Left lung (tissue), 10 donors: Measurements from ENCODE around the gene TPCN2. TPM values are rescaled to one million over a fixed set of nuclear protein-coding genes. Genes with fewer than 3 reads are reported as not detected.

Source experiments
- ATAC-seq: fragments of 200-7000 bp; cut with Tn5 transposase; one replicate; pipeline ENCODE4 v1.9.1; 2020; ENCODE audit warnings: moderate library complexity
- DNase-seq, 4 donors: peaks; one replicate each; pipeline ENCODE4 v3.0.0-alpha.2; 2013 to 2020
- H3K27ac ChIP-seq, 2 donors: fragments of 200-600 bp; sonication (generic) in 1 of 2; one replicate each; pipeline versions ENCODE4 v1.5.0 to v1.8.0; 2020 to 2021
- H3K27me3 ChIP-seq, 2 donors: fragments of 200-600 bp; sonication (generic) in 1 of 2; one replicate each; pipeline versions ENCODE4 v1.5.0 to v1.8.0; 2020 to 2021
- H3K36me3 ChIP-seq, 2 donors: fragments of 200-600 bp; sonication (generic) in 1 of 2; one replicate each; pipeline versions ENCODE4 v1.5.0 to v1.8.0; 2020 to 2021
- H3K4me1 ChIP-seq, 2 donors: fragments of 200-600 bp; one replicate each; pipeline ENCODE4 v1.8.0; 2021
- H3K4me3 ChIP-seq, 2 donors: fragments of 200-600 bp; sonication (generic) in 1 of 2; one replicate each; pipeline versions ENCODE4 v1.5.0 to v1.8.0; 2020 to 2021; ENCODE audit warnings: mild to moderate bottlenecking in 1 of 2
- H3K9me3 ChIP-seq, 2 donors: fragments of 200-600 bp; sonication (generic) in 1 of 2; one replicate each; pipeline versions ENCODE4 v1.5.0 to v1.8.0; 2020 to 2021
- intact Hi-C, 2 donors: fragments of 100-400 bp; cut with DNase I; formaldehyde crosslinking; loops; one replicate each; pipeline versions ENCODE4 v1.11.2 to v1.14.2; 2022
- polyA plus RNA-seq, 6 donors: library from polyadenylated mRNA; unstranded; fragments of 120-200 nt; gene quantifications; one replicate each; pipeline ENCODE4 v1.2.1, GENCODE V29; 2013; ENCODE audit not compliant: insufficient read length in 6 of 6
- total RNA-seq, 2 donors: library from RNA; stranded (reverse); fragmentation: NEBNext Ultra II Directional; extraction: Animal tissue kit (Norgen Biotek cat#: 25700); gene quantifications; one replicate each; pipeline ENCODE4 v1.2.1, GENCODE V29; 2021
- TF ChIP-seq, protein P1 (sequence below), 2 donors: fragments of 200-600 bp; sonication (generic) in 1 of 2; IDR thresholded peaks; one replicate each; pipeline versions ENCODE4 v1.5.0 to v1.8.0; 2021; ENCODE audit warnings: antibody characterized with exemption in 2 of 2
- donor health status: DM: no; HTN: yes; CAD: no.
- donor health status: DM: no; HTN: no; CAD: no.

Gene TPCN2
- total and polyA plus RNA-seq, 8 donors = 12.1 to 22.0 (median 14.9) TPM

DNA sequence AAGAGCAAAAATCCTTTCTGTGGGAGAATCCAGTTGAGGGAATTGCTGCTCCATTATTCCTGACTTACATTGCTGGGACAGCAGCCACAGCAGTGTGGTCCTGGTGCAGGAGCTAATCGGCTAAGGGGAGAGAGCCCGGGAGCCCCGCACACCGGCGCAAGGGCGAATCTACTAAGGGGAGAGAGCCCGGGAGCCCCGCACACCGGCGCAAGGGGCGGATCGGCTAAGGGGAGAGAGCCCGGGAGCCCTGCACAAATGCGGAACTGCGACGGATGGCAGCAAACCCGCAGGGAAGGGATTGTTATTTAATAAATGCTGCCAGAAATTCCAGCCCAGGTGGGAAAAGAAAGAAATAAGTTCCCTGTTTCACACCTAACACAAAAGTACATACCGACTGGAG lies 43.5 kb downstream of the TPCN2 start:
- H3K36me3 ChIP-seq = peaks cover 0 to 53% of the 10 kb centered on the region in 2 donors
- intact Hi-C loops = no loop called here
- H3K27me3 ChIP-seq = no peaks in the 10 kb centered on the region
- no peaks in the 10 kb centered on the region for H3K9me3 ChIP-seq
- no peaks in the 10 kb centered on the region for H3K4me1 ChIP-seq
- ATAC-seq (no peak), DNase-seq (peak in 1 of 4 donors; percentile 63)
- TF ChIP-seq, protein P1, sequence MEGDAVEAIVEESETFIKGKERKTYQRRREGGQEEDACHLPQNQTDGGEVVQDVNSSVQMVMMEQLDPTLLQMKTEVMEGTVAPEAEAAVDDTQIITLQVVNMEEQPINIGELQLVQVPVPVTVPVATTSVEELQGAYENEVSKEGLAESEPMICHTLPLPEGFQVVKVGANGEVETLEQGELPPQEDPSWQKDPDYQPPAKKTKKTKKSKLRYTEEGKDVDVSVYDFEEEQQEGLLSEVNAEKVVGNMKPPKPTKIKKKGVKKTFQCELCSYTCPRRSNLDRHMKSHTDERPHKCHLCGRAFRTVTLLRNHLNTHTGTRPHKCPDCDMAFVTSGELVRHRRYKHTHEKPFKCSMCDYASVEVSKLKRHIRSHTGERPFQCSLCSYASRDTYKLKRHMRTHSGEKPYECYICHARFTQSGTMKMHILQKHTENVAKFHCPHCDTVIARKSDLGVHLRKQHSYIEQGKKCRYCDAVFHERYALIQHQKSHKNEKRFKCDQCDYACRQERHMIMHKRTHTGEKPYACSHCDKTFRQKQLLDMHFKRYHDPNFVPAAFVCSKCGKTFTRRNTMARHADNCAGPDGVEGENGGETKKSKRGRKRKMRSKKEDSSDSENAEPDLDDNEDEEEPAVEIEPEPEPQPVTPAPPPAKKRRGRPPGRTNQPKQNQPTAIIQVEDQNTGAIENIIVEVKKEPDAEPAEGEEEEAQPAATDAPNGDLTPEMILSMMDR (IDR thresholded peaks at IDR 0.05) = no peak
- H3K4me3 ChIP-seq = no peak overlapping the region
- no peak overlapping the region for H3K27ac ChIP-seq

DNA sequence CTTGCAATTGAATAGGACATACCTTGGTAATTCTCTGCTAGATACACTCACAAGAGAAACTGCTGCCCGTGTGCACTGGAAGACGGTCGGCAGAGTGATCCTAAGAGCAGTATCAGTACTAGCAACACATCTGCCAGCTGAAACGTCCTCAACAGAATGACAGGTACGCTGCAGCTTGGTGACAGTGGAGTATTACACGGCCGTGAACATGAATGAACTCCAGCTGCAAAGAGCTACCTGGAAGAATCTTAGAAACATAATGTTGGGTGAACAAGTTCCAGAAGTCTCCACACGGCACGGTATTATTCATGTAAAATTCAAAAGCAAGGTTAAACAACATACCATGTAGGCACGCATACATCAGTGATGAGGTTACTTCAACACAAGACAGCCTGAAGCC lies 44.4 kb downstream of the TPCN2 start:
- no peak overlapping the region for H3K4me3 ChIP-seq
- intact Hi-C loops = no loop called here
- H3K27ac ChIP-seq = no peak overlapping the region
- H3K4me1 ChIP-seq = no peaks in the 10 kb centered on the region
- ATAC-seq = no peak
- H3K9me3 ChIP-seq = no peaks in the 10 kb centered on the region
- peaks cover 0 to 45% of the 10 kb centered on the region in 2 donors for H3K36me3 ChIP-seq
- H3K27me3 ChIP-seq = no peaks in the 10 kb centered on the region
- peak in 1 of 4 donors; percentile 7 for DNase-seq
- TF ChIP-seq, protein P1 (IDR thresholded peaks at IDR 0.05) = no peak

DNA sequence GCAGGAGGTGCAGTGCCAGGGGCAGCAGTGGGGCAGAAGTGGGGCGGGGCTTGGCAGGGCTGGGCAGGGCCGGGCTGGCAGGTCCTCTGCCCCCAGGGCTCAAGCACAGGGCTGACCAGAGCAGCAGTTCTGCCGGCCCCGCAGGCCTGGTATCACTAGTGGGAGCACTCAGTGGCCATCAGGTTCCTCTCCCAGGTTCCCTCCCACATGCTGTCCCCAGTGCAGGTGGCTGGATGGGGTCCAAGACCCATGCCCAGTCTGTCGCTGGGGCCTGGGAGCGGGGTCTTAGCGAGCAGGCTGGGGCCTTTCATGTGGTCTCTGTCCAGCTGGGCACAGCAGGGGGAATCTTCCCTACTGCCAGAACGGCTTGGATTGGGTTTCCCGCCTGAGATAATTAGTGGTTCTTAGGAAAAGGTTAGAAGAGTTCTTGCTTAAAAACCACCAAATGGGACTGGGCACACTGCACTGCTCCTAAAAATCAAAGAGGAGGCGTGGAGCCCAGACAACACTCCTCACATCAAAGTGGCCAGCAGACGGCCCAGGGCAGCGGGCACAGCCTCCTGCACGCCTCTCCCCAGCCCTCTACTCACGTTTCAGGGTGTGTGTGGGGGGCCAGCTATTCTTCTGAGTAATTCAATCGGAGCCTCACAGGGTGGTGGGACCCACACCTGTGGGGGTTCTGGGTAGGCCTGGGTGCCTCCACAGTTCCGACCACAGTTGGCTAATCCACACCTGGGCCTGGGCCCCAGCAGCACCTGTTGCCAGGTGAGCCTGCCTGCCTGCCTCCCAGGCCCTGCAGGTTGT lies 45.6 kb downstream of the TPCN2 start:
- Histone ChIP-seq H3K27me3 (no peaks in the 10 kb centered on the region), H3K4me3 (no peak overlapping the region), H3K9me3 (no peaks in the 10 kb centered on the region), H3K4me1 (no peaks in the 10 kb centered on the region), H3K27ac (no peak overlapping the region), H3K36me3 (peaks cover 0 to 36% of the 10 kb centered on the region in 2 donors)
- intact Hi-C loops = no loop called here
- ATAC-seq (peak; percentile 18), DNase-seq (peak in 1 of 4 donors; percentile 6)
- TF ChIP-seq, protein P1 (IDR thresholded peaks at IDR 0.05) = no peak

DNA sequence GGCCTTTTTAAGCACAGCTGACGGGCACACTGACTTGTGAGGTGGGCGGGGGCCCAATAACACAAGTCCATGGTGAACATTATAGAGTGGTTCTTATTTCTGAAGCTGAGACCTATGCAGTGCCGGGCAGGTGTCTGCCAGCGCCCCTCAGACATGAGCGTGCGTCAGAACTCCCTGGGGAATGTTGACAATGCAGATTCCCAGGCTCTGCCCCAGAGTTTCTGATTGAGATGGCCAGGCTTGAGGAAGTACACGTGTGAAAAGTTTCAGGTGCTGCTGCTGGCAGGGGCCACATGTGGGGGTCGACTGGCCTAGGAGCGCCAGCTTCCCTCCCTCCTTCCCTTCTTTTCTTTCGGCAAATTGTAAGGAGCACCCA lies 46.2 kb downstream of the TPCN2 start:
- DNase-seq (peak in 1 of 4 donors; percentile 55), ATAC-seq (no peak)
- H3K4me3 ChIP-seq = no peak overlapping the region
- no peaks in the 10 kb centered on the region for H3K4me1 ChIP-seq
- intact Hi-C loops = no loop called here
- no peak overlapping the region for H3K27ac ChIP-seq
- TF ChIP-seq, protein P1 (IDR thresholded peaks at IDR 0.05) = no peak
- no peaks in the 10 kb centered on the region for H3K27me3 ChIP-seq
- H3K36me3 ChIP-seq = peaks cover 0 to 30% of the 10 kb centered on the region in 2 donors
- no peaks in the 10 kb centered on the region for H3K9me3 ChIP-seq

DNA sequence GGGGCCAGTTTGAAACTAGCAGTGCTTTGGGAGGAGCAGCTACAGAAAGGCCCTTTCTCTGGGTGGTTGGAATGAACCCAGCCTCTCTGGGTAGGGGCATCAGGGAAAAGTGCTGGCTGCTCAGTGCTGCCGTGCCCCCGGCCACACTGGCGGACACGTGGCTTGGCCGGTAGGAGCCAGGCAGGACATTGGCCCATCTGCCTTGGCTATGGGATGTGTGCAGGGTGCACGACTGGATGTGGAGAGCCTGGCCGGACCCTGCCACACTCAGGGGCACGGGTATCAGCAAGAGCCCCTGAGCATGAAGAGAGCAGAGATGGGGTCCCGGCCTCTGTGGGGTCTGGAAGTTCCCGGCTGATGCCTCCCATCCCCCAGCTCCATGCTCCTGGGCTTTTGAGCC lies 46.6 kb downstream of the TPCN2 start:
- DNase-seq (peak in 1 of 4 donors; percentile 38), ATAC-seq (no peak)
- intact Hi-C loops = no loop called here
- Histone ChIP-seq H3K4me3 (no peak overlapping the region), H3K36me3 (peaks cover 0 to 26% of the 10 kb centered on the region in 2 donors), H3K27ac (no peak overlapping the region), H3K27me3 (peaks cover 0 to 3% of the 10 kb centered on the region in 2 donors), H3K4me1 (no peaks in the 10 kb centered on the region), H3K9me3 (no peaks in the 10 kb centered on the region)
- TF ChIP-seq, protein P1 (IDR thresholded peaks at IDR 0.05) = no peak
